Vagina (tissue), 2 donors: ENCODE results near the gene RYK. TPM values are rescaled to one million over a fixed set of nuclear protein-coding genes. Genes with fewer than 3 reads are reported as not detected.
"Not testable (repeated sequence)": the region's sequence is repeated elsewhere in the genome, so short reads cannot be mapped to it uniquely, and the experiment has no call there.

Source experiments
- DNase-seq, 2 donors: peaks; one replicate each; pipeline ENCODE4 v3.0.0-alpha.2; 2017; ENCODE audit errors: extremely low spot score in 2 of 2
- H3K27ac ChIP-seq: fragments of 200-600 bp; sonication (generic); one replicate; pipeline ENCODE4 v1.5.1; 2019
- H3K27me3 ChIP-seq: fragments of 200-600 bp; sonication (generic); one replicate; pipeline ENCODE4 v1.5.1; 2019
- H3K36me3 ChIP-seq, 2 donors: fragments of 200-600 bp; sonication (generic); one replicate each; pipeline ENCODE4 v1.5.1; 2017 to 2019
- H3K4me1 ChIP-seq: fragments of 200-600 bp; sonication (generic); one replicate; pipeline ENCODE4 v1.5.1; 2019
- H3K4me3 ChIP-seq, 2 donors: fragments of 200-600 bp; sonication (generic); 1 replicate in 1 of 2; 2 replicates in 1 of 2; pipeline ENCODE4 v1.5.1; 2016 to 2019
- H3K9me3 ChIP-seq: fragments of 200-600 bp; sonication (generic); one replicate; pipeline ENCODE4 v1.5.1; 2019
- CTCF ChIP-seq, 3 experiments: fragments of 450-650 bp in 2 of 3; fragments of 200-600 bp in 1 of 3; sonication (generic) in 1 of 3; IDR thresholded peaks; one replicate each; pipeline ENCODE4 v1.5.1; 2017 to 2019; ENCODE audit warnings: antibody characterized with exemption in 3 of 3, mild to moderate bottlenecking in 2 of 3, moderate library complexity in 2 of 3
- POLR2A ChIP-seq, 2 donors: fragments of 450-650 bp; IDR thresholded peaks; one replicate each; pipeline ENCODE4 v1.6.1; 2017; ENCODE audit warnings: antibody characterized with exemption in 2 of 2, mild to moderate bottlenecking in 2 of 2, moderate library complexity in 2 of 2
- POLR2AphosphoS5 ChIP-seq, 2 donors: sonication (generic); formaldehyde crosslinking; IDR thresholded peaks; one replicate each; pipeline ENCODE4 v1.9.0; 2017; ENCODE audit warnings: antibody characterized with exemption in 2 of 2, mild to moderate bottlenecking in 2 of 2, low read depth in 1 of 2; ENCODE audit not compliant: insufficient read depth in 1 of 2
- intact Hi-C: fragments of 100-400 bp; cut with DNase I; formaldehyde crosslinking; loops from one replicate; pipeline ENCODE4 v1.15.1; 2023
- total RNA-seq: library from RNA; depleted of rRNA; stranded (reverse); fragments of >200 nt; gene quantifications from one replicate; pipeline ENCODE4 v1.2.3, GENCODE V29; 2016

Gene RYK
- total RNA-seq, 1 donor from 2014 or later: 102 TPM

- H3K4me3 ChIP-seq: no peak overlapping the region
- H3K4me1 ChIP-seq: peaks cover 61% of the 10 kb centered on the region
- H3K27me3 ChIP-seq: no peaks in the 10 kb centered on the region
- H3K27ac ChIP-seq: no peak overlapping the region
- no peak for DNase-seq
- intact Hi-C loops: no loop called here
- H3K9me3 ChIP-seq: no peaks in the 10 kb centered on the region
- H3K36me3 ChIP-seq: no peaks in the 10 kb centered on the region
- TF ChIP-seq POLR2AphosphoS5 (IDR thresholded peaks at IDR 0.05; ENCODE audit: insufficient read depth in 1 of 2, low read depth in 1 of 2) (no peak), POLR2A (IDR thresholded peaks at IDR 0.05) (no peak), CTCF (IDR thresholded peaks at IDR 0.05) (no peak)
These were observed 18.5 kb downstream of the RYK start for GRCh38 chr3:134232151-134232550.

DNA sequence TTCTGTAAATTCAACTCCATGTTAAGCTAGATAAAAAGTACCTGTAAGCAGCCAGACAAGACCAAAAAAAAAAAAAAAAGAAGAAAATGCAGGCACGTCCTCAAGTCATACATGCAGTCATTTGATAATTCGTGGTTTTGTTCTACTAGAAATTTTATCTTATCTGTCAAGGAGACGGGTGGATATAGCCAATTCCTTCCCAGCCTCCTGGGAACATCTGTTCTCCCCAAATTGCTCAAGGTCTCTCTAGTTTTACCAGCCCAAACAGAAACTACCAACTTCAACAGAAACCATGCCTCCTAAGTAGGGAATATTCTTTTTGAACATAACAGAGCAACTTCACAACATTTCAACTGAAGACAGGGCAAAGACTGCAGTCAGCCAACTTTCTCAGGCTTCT is 19.5 kb downstream of the RYK start:
- H3K4me3 ChIP-seq: no peak overlapping the region
- DNase-seq: no peak
- H3K27ac ChIP-seq: no peak overlapping the region
- intact Hi-C loops: no loop called here
- no peak for TF ChIP-seq POLR2AphosphoS5 (IDR thresholded peaks at IDR 0.05; ENCODE audit: insufficient read depth in 1 of 2, low read depth in 1 of 2)
- no peak for TF ChIP-seq POLR2A (IDR thresholded peaks at IDR 0.05)
- no peak for TF ChIP-seq CTCF (IDR thresholded peaks at IDR 0.05)
- H3K4me1 ChIP-seq: peaks cover 55% of the 10 kb centered on the region
- no peaks in the 10 kb centered on the region for H3K27me3 ChIP-seq
- H3K36me3 ChIP-seq: no peaks in the 10 kb centered on the region
- H3K9me3 ChIP-seq: no peaks in the 10 kb centered on the region

DNA sequence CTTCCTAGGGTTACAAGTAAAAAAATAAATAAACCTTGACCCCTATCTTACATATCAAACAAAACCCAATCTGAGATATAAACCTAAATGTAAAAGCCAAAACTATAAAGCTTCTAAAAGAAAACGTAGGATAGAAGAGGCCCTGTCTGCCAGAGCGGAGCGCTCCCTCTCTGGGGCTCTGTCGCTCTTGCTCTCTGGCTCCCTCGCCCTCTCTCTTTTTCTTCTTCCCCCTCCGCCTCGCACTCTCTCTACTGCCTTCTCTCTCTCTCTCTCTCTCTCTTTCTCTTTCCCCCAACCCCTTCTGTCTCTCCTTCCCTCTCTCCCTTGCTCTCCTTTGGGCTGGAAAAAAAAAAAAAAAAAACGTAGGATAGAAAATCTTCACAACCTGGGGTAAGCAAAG is 21.6 kb downstream of the RYK start:
- DNase-seq: no peak

GRCh38 chr3:134228479-134228878 is 22.2 kb downstream of the RYK start:
- no peak overlapping the region for H3K27ac ChIP-seq
- H3K9me3 ChIP-seq: no peaks in the 10 kb centered on the region
- H3K4me3 ChIP-seq: no peak overlapping the region
- TF ChIP-seq CTCF (IDR thresholded peaks at IDR 0.05) (no peak), POLR2AphosphoS5 (IDR thresholded peaks at IDR 0.05; ENCODE audit: insufficient read depth in 1 of 2, low read depth in 1 of 2) (no peak), POLR2A (IDR thresholded peaks at IDR 0.05) (no peak)
- H3K4me1 ChIP-seq: peaks cover 57% of the 10 kb centered on the region
- intact Hi-C loops: no loop called here
- no peaks in the 10 kb centered on the region for H3K27me3 ChIP-seq
- DNase-seq: no peak
- no peaks in the 10 kb centered on the region for H3K36me3 ChIP-seq

More for the DNA sequence above, 21.6 kb downstream of the RYK start:
- H3K36me3 ChIP-seq: no peaks in the 10 kb centered on the region
- intact Hi-C loops: no loop called here
- no peak overlapping the region for H3K27ac ChIP-seq
- peaks cover 51% of the 10 kb centered on the region for H3K4me1 ChIP-seq
- no peaks in the 10 kb centered on the region for H3K27me3 ChIP-seq
- H3K4me3 ChIP-seq: no peak overlapping the region
- TF ChIP-seq CTCF (IDR thresholded peaks at IDR 0.05) (no peak), POLR2A (IDR thresholded peaks at IDR 0.05) (no peak), POLR2AphosphoS5 (IDR thresholded peaks at IDR 0.05; ENCODE audit: insufficient read depth in 1 of 2, low read depth in 1 of 2) (no peak)
- H3K9me3 ChIP-seq: no peaks in the 10 kb centered on the region

GRCh38 chr3:134228035-134228434 is 22.6 kb downstream of the RYK start:
- no peak overlapping the region for H3K4me3 ChIP-seq
- no peaks in the 10 kb centered on the region for H3K36me3 ChIP-seq
- H3K9me3 ChIP-seq: no peaks in the 10 kb centered on the region
- H3K4me1 ChIP-seq: peaks cover 61% of the 10 kb centered on the region
- TF ChIP-seq POLR2AphosphoS5 (IDR thresholded peaks at IDR 0.05; ENCODE audit: insufficient read depth in 1 of 2, low read depth in 1 of 2): no peak
- TF ChIP-seq CTCF (IDR thresholded peaks at IDR 0.05): no peak
- TF ChIP-seq POLR2A (IDR thresholded peaks at IDR 0.05): no peak
- H3K27me3 ChIP-seq: no peaks in the 10 kb centered on the region
- no peak for DNase-seq
- intact Hi-C loops: no loop called here
- H3K27ac ChIP-seq: no peak overlapping the region

- H3K27me3 ChIP-seq, H3K9me3 ChIP-seq, DNase-seq, H3K27ac ChIP-seq, H3K36me3 ChIP-seq, H3K4me3 ChIP-seq, intact Hi-C loops: not testable (repeated sequence)
- peaks cover 42% of the 10 kb centered on the region for H3K4me1 ChIP-seq
These were observed 25.9 kb downstream of the RYK start for GRCh38 chr3:134224796-134225156.
